Measurements from ENCODE around the gene CPLX3. TPM values are rescaled to one million over a fixed set of nuclear protein-coding genes. Genes with fewer than 3 reads are reported as not detected.

Gene CPLX3
- total RNA-seq, 4 donors from 2014 or later: 0.47 TPM; not detected in 3

DNA sequence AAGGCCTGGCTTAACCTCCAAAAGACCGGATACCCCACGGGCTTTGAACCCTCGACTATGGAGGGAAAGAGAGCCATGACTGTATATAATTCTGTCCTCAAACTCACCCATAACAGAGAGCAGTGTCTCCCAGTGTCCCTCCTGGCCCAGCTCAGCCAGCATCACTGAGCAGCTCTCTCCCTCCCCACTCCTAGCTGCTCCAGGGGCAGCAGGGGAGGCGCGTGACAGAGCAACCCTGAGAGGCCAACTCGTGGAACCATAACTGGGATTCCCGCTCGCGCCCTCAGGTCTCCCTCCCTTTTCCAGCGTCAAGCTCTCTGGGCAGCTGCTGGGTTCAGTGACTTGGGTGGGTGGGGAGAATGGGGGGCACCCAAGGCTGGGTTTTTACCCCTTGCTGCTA, 561 bp upstream of the CPLX3 start:
- WGBS: 20% methylated on average over 6 of the region's 10 CpGs
- Histone ChIP-seq H3K27ac (no peak overlapping the region), H3K4me1 (peaks cover 9% of the 10 kb centered on the region), H3K4me3 (no peak overlapping the region), H3K9me3 (no peaks in the 10 kb centered on the region), H3K27me3 (peaks cover 29% of the 10 kb centered on the region), H3K36me3 (no peaks in the 10 kb centered on the region)
- TF ChIP-seq POLR2A (IDR thresholded peaks at IDR 0.05): no peak
- TF ChIP-seq EP300 (IDR thresholded peaks at IDR 0.05): no peak
- no peak for TF ChIP-seq POLR2AphosphoS5 (IDR thresholded peaks at IDR 0.05)
- TF ChIP-seq, protein P1, sequence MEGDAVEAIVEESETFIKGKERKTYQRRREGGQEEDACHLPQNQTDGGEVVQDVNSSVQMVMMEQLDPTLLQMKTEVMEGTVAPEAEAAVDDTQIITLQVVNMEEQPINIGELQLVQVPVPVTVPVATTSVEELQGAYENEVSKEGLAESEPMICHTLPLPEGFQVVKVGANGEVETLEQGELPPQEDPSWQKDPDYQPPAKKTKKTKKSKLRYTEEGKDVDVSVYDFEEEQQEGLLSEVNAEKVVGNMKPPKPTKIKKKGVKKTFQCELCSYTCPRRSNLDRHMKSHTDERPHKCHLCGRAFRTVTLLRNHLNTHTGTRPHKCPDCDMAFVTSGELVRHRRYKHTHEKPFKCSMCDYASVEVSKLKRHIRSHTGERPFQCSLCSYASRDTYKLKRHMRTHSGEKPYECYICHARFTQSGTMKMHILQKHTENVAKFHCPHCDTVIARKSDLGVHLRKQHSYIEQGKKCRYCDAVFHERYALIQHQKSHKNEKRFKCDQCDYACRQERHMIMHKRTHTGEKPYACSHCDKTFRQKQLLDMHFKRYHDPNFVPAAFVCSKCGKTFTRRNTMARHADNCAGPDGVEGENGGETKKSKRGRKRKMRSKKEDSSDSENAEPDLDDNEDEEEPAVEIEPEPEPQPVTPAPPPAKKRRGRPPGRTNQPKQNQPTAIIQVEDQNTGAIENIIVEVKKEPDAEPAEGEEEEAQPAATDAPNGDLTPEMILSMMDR (IDR thresholded peaks at IDR 0.05): no peak
- no peak for DNase-seq (ENCODE audit: low spot score in 2 of 2)

DNA sequence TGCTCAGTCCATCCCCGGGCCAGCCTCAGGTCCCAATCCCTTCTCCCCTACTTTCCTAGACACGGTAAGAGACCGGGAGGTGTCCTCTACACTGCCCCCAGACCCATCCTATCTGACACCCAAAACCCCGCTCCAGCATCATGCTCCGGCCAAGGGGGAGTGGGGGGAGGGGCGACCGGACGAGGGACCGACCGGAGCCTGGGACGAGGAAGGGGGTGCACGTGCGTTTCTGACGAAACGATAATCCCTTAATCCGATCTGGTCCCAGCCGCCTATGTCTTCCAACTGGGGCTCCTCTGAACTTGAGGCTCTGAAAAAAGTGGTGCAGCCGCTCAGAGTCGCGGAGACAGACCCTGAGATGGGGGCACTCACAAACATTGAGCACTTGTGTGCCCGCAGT, 494 bp downstream of the CPLX3 start:
- Histone ChIP-seq H3K9me3 (no peaks in the 10 kb centered on the region), H3K36me3 (no peaks in the 10 kb centered on the region), H3K27me3 (peaks cover 29% of the 10 kb centered on the region), H3K4me3 (no peak overlapping the region), H3K4me1 (peaks cover 9% of the 10 kb centered on the region), H3K27ac (no peak overlapping the region)
- WGBS: 29% methylated on average over 21 of the region's 21 CpGs
- DNase-seq (ENCODE audit: low spot score in 2 of 2): no peak
- TF ChIP-seq POLR2A (IDR thresholded peaks at IDR 0.05) (no peak), EP300 (IDR thresholded peaks at IDR 0.05) (no peak), POLR2AphosphoS5 (IDR thresholded peaks at IDR 0.05) (no peak)
- TF ChIP-seq, protein P1 (IDR thresholded peaks at IDR 0.05): no peak

DNA sequence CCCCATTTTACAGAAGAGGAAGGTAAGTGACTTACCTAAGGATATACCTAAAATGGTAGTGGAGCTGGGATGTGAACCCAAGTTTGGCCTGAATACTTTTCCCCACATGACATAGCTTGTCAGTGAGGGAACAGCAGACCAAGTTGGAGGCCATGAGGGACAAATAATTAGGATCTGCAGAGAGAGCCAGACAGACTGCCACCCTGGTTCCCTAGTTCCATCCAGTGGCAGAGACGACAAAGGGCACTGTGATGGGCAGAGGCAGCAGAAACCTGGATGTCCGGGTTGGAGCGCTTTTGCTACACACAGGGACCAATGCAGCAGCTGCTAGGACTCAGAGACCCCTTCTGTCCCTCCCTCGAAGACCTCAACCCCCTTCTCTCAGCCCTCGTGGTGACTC, 1.2 kb downstream of the CPLX3 start:
- Histone ChIP-seq H3K27ac (no peak overlapping the region), H3K4me3 (no peak overlapping the region), H3K27me3 (peaks cover 29% of the 10 kb centered on the region), H3K9me3 (no peaks in the 10 kb centered on the region), H3K4me1 (peaks cover 9% of the 10 kb centered on the region), H3K36me3 (no peaks in the 10 kb centered on the region)
- WGBS: 52% methylated on average over 2 of the region's 5 CpGs
- no peak for DNase-seq (ENCODE audit: low spot score in 2 of 2)
- TF ChIP-seq, protein P1 (IDR thresholded peaks at IDR 0.05): no peak
- TF ChIP-seq POLR2AphosphoS5 (IDR thresholded peaks at IDR 0.05) (no peak), POLR2A (IDR thresholded peaks at IDR 0.05) (no peak), EP300 (IDR thresholded peaks at IDR 0.05) (no peak)

DNA sequence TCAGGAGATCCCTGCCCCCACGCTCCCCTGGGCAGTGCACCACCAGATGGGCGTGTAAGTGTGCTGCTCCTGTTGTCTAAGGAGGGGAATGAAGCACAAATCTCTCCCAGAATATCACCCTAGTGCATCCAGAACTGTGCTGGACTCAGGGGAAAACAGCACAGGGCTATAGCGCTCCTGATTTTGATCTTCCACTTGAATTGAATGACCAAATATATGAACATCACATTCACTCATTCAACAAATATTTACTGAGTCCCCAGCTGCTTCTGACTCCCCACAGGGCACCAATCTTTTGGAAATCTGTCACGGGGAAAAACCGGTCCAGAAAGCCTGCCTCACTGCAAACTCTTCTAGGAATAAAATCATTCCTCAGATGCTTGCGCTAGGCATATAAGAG, 2.4 kb downstream of the CPLX3 start:
- H3K27ac ChIP-seq: no peak overlapping the region
- peaks cover 29% of the 10 kb centered on the region for H3K27me3 ChIP-seq
- H3K4me1 ChIP-seq: peaks cover 9% of the 10 kb centered on the region
- no peaks in the 10 kb centered on the region for H3K9me3 ChIP-seq
- H3K36me3 ChIP-seq: no peaks in the 10 kb centered on the region
- WGBS: 91% methylated on average over 4 of the region's 6 CpGs
- H3K4me3 ChIP-seq: no peak overlapping the region
- TF ChIP-seq EP300 (IDR thresholded peaks at IDR 0.05): no peak
- no peak for TF ChIP-seq POLR2AphosphoS5 (IDR thresholded peaks at IDR 0.05)
- TF ChIP-seq, protein P1 (IDR thresholded peaks at IDR 0.05): no peak
- TF ChIP-seq POLR2A (IDR thresholded peaks at IDR 0.05): no peak
- DNase-seq (ENCODE audit: low spot score in 2 of 2): no peak

DNA sequence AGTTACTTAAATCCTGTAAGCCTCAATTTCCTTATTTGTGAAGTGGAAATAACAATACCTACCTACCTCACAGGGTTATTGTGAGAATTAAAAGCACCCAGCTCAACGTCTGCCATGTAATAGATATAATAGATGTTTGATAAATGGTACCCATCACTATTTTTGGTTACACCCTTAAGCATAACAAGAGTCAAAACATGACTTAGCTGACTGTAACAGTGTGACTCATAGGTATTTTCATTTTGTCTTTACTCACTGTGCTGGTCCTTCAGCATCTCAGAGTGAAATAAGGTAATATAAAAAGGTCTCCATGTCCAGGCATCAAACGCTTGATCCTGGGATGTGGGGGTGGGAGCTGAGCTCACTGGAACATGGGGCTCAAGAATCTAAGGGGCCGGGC, 3.1 kb downstream of the CPLX3 start:
- TF ChIP-seq, protein P1 (IDR thresholded peaks at IDR 0.05): no peak
- TF ChIP-seq POLR2AphosphoS5 (IDR thresholded peaks at IDR 0.05) (no peak), POLR2A (IDR thresholded peaks at IDR 0.05) (no peak), EP300 (IDR thresholded peaks at IDR 0.05) (no peak)
- Histone ChIP-seq H3K9me3 (no peaks in the 10 kb centered on the region), H3K27me3 (peaks cover 29% of the 10 kb centered on the region), H3K27ac (no peak overlapping the region), H3K4me1 (peaks cover 9% of the 10 kb centered on the region), H3K36me3 (no peaks in the 10 kb centered on the region), H3K4me3 (no peak overlapping the region)
- whole genome bisulfite sequencing: 64% methylated on average over 3 of the region's 3 CpGs
- no peak for DNase-seq (ENCODE audit: low spot score in 2 of 2)
